Measurements from ENCODE around the gene RGS3.

RGS3 gene

DNA sequence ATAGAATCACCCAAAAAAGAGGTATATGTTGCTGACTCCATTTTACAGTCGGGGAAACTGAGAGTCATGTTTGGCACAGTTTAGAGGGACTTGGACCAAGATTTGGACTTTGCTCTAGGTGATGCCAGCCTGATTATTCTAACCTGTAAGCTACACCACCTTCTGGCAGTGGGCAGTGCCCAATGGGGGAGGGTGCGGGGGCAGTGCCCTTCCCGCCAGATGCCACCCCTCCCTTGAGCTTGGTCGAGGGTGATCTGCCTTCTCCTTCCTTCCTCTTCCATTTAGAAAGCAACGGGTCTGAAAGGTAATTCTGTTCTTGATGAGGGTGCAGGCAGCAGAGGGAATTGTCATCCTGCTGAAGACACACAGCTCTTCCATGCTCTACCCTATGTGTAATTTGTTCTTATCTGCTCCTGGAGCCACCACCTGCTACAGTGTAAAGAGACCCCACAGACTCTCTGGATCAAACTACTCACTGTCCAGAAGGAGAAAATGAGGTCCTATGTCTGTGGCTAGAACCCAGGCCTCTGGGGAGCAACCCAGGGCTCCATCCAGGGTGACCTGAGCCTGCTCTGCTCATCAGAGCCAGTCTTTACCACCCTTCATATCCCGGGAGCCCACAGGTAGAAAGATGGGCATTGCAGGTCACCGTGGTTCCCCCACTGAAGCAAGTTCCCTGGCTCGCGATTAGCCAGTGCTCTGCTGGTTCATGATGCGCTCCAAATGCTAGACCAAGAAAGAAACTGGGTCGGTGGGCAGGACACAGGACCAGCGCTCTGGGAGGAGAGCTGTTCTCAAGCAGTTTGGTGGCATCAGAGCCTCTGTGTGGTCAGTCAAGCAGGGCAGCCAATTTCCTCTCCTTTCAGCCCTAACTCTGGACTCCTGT, 156.2 kb downstream of the RGS3 start:
- H3K9ac ChIP-seq (ENCODE audit: low read length), result no peak overlapping the region; the same call in 1 of the 2 replicates
- no peaks in the 10 kb centered on the region for H3K9me3 ChIP-seq (ENCODE audit: insufficient read depth, low read length)
- no peak overlapping the region for H3K4me3 ChIP-seq (ENCODE audit: low read length)
- TF ChIP-seq, protein P1, sequence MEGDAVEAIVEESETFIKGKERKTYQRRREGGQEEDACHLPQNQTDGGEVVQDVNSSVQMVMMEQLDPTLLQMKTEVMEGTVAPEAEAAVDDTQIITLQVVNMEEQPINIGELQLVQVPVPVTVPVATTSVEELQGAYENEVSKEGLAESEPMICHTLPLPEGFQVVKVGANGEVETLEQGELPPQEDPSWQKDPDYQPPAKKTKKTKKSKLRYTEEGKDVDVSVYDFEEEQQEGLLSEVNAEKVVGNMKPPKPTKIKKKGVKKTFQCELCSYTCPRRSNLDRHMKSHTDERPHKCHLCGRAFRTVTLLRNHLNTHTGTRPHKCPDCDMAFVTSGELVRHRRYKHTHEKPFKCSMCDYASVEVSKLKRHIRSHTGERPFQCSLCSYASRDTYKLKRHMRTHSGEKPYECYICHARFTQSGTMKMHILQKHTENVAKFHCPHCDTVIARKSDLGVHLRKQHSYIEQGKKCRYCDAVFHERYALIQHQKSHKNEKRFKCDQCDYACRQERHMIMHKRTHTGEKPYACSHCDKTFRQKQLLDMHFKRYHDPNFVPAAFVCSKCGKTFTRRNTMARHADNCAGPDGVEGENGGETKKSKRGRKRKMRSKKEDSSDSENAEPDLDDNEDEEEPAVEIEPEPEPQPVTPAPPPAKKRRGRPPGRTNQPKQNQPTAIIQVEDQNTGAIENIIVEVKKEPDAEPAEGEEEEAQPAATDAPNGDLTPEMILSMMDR (IDR thresholded peaks at IDR 0.05; ENCODE audit: low read depth, low read length), result no peak
- TF ChIP-seq EZH2phosphoT487 (IDR thresholded peaks at IDR 0.05; ENCODE audit: low read depth), result no peak
- H4K20me1 ChIP-seq (ENCODE audit: insufficient read depth, low read length), result no peaks in the 10 kb centered on the region
- no peak overlapping the region for H3K27ac ChIP-seq (ENCODE audit: low read length)
- peak overlapping the region; percentile 61 for H3K4me2 ChIP-seq (ENCODE audit: low read length)
- no peaks in the 10 kb centered on the region for H3K36me3 ChIP-seq (replicated peaks; ENCODE audit: low read depth, low read length)
- H3K27me3 ChIP-seq (ENCODE audit: low read depth, low read length), result no peaks in the 10 kb centered on the region
- H3K4me1 ChIP-seq (ENCODE audit: low read length), result peaks cover 93% of the 10 kb centered on the region
- H2AFZ ChIP-seq (ENCODE audit: low read depth, low read length), result no peak overlapping the region
- H3K79me2 ChIP-seq (ENCODE audit: low read length), result no peaks in the 10 kb centered on the region

DNA sequence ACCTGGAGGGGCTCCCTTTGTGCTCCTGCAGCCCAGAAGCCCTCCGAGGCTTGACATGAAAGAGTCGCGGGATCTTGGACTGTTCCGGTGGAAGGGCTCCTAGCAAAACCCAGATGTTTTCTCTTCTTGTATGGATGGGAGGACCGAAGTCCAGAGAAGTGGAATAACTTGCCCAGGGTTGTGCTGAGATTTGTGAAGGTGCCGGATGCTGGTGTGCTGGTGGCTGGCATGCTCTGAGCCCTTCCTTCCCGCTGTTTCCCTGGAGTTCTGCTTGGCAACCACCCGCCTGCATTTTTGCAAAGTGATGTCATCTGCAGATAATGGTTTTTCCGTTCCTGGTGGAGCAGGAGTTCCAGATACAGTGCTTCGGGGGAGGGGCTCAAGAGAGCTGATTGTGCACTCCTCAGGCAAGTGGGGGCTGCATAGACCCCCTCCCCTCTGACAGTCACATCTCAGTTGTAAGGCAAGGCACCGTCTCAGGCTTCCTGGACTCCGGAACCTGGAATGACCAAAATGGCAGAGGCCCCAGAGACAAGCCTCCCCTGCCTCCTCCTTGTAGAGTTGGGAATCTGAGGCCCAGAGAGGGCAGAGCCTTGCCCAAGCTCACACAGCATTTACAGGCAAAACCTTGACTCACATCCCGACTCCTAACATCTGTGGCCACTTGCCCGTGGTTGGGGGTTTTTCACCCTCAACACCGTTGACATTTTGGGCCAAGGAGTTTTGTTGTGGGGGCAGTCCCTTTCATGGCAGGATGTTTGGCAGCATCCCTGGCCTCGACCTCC, 157.0 kb downstream of the RGS3 start:
- no peaks in the 10 kb centered on the region for H4K20me1 ChIP-seq (ENCODE audit: insufficient read depth, low read length)
- peaks cover 84% of the 10 kb centered on the region for H3K4me1 ChIP-seq (ENCODE audit: low read length)
- H3K4me3 ChIP-seq (ENCODE audit: low read length), result no peak overlapping the region
- peak overlapping the region; percentile 95 for H3K27ac ChIP-seq (ENCODE audit: low read length)
- no peak for TF ChIP-seq EZH2phosphoT487 (IDR thresholded peaks at IDR 0.05; ENCODE audit: low read depth)
- TF ChIP-seq, protein P1 (IDR thresholded peaks at IDR 0.05; ENCODE audit: low read depth, low read length), result no peak
- no peaks in the 10 kb centered on the region for H3K79me2 ChIP-seq (ENCODE audit: low read length)
- H2AFZ ChIP-seq (ENCODE audit: low read depth, low read length), result no peak overlapping the region
- no peaks in the 10 kb centered on the region for H3K9me3 ChIP-seq (ENCODE audit: insufficient read depth, low read length)
- no peaks in the 10 kb centered on the region for H3K36me3 ChIP-seq (replicated peaks; ENCODE audit: low read depth, low read length)
- peak overlapping the region; percentile 61 for H3K4me2 ChIP-seq (ENCODE audit: low read length)
- H3K9ac ChIP-seq (ENCODE audit: low read length), result peak overlapping the region; percentile 8; the same call in 1 of the 2 replicates
- no peaks in the 10 kb centered on the region for H3K27me3 ChIP-seq (ENCODE audit: low read depth, low read length)

DNA sequence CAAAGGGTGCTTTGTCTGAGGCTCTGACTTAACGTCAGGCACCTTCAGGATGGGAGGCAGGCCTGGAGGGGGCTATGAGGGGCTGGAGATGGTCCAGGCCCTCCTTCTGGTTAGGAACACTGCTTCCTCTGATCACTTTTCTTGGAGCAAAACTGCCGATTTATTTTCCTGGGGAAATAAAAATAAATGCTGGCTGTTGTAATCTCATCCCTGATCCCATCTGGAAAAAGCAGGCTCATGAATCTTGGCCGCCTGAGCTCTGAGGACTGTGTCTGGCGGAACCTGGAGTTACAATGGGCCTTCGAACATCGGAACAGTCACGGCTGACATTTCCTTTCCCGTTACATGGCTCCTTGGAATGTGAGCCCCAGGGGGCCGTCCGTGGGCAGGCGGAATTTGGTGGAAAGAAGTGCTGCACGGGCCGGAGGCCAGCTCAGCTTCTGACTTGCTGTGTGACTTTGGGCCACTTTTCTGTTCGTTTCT, 157.8 kb downstream of the RGS3 start:
- Histone ChIP-seq H3K27ac (ENCODE audit: low read length) (peak overlapping the region; percentile 95), H3K79me2 (ENCODE audit: low read length) (no peaks in the 10 kb centered on the region), H3K36me3 (replicated peaks; ENCODE audit: low read depth, low read length) (no peaks in the 10 kb centered on the region), H3K9me3 (ENCODE audit: insufficient read depth, low read length) (no peaks in the 10 kb centered on the region), H3K4me2 (ENCODE audit: low read length) (peak overlapping the region; percentile 75), H3K9ac (ENCODE audit: low read length) (peak overlapping the region; percentile 50; the same call in 1 of the 2 replicates), H2AFZ (ENCODE audit: low read depth, low read length) (no peak overlapping the region), H3K4me1 (ENCODE audit: low read length) (peaks cover 76% of the 10 kb centered on the region), H3K4me3 (ENCODE audit: low read length) (peak overlapping the region; percentile 52; the same call in 1 of the 2 replicates), H3K27me3 (ENCODE audit: low read depth, low read length) (no peaks in the 10 kb centered on the region), H4K20me1 (ENCODE audit: insufficient read depth, low read length) (no peaks in the 10 kb centered on the region)
- TF ChIP-seq, protein P1 (IDR thresholded peaks at IDR 0.05; ENCODE audit: low read depth, low read length), result no peak
- TF ChIP-seq EZH2phosphoT487 (IDR thresholded peaks at IDR 0.05; ENCODE audit: low read depth), result no peak

DNA sequence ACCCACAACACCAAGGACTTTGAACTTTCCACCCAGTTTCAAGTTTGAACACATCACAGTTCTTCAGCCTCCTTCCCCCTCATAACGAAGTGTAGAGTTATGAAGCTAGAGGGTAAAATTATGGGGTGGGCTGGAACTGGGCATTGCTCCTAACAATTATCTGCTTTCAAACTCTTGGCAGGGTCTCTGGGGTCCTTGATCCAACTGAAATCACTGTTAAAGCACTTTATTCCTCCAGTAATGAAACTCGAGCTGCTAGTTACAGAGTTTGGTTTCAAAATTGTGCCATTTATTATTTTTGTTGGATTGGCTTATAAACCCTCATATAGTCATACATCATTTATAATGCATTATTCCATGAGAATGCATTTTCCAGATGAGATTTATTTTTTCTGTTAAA, 158.5 kb downstream of the RGS3 start:
- H3K27ac ChIP-seq (ENCODE audit: low read length), result peak overlapping the region; percentile 95

More for the DNA sequence above, 158.5 kb downstream of the RGS3 start:
- H3K9me3 ChIP-seq (ENCODE audit: insufficient read depth, low read length), result no peaks in the 10 kb centered on the region
- H3K4me3 ChIP-seq (ENCODE audit: low read length), result peak overlapping the region; percentile 52
- no peaks in the 10 kb centered on the region for H3K27me3 ChIP-seq (ENCODE audit: low read depth, low read length)
- H2AFZ ChIP-seq (ENCODE audit: low read depth, low read length), result no peak overlapping the region
- H3K36me3 ChIP-seq (replicated peaks; ENCODE audit: low read depth, low read length), result no peaks in the 10 kb centered on the region
- H3K4me1 ChIP-seq (ENCODE audit: low read length), result peaks cover 75% of the 10 kb centered on the region
- no peaks in the 10 kb centered on the region for H3K79me2 ChIP-seq (ENCODE audit: low read length)
- peak overlapping the region; percentile 50 for H3K9ac ChIP-seq (ENCODE audit: low read length)
- no peaks in the 10 kb centered on the region for H4K20me1 ChIP-seq (ENCODE audit: insufficient read depth, low read length)
- no peak for TF ChIP-seq EZH2phosphoT487 (IDR thresholded peaks at IDR 0.05; ENCODE audit: low read depth)
- H3K4me2 ChIP-seq (ENCODE audit: low read length), result peak overlapping the region; percentile 75

Data from OCI-LY3 (cell line).